ENCODE results near the gene SUFU. TPM values are rescaled to one million over a fixed set of nuclear protein-coding genes. Genes with fewer than 3 reads are reported as not detected.

SUFU gene
- total and polyA plus RNA-seq, 2 of the 13 experiments (the other 11 are each of a cell fraction or from before 2014, with no cell fraction given) = 2.9 to 5.5 TPM

DNA sequence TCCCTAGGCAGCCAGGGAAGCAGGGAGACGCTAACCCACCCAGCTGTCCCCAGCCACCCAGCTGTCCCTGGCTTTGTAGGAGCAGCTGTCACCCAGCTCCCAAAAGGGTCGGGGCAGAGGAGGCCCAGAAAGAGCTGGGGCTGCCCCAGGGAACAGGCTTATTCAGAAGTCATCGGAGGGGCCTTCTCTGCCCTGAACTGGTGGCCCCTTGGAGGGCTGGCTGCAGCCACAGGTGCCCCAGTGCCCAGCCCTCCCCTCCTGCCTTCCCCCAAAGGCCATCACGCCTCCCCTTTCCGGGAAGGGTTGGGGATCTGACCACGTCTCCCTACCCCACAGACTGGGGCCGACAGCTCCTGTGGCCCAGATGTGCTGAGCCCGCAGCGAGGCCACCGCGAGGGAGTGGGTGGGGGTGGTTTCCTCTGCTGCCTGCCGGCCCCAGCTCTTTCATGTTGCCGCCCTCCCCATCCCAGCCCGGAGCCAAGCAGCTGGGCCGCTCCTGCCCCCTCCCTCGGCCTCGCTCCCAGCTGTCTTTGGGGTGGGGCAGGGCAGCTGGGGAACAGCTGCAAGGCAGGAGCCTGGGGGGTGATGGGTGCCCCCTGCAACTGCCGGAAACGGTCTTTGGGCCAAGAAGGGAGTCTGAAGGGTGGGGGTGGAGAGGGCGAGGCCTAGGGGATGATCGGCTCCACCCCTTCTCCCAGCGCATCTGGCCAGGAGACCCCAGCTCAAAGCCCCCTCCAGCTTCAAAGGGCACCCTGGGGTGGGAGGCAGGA lies 157.3 kb downstream of the SUFU start (continued):
- TF ChIP-seq ZFY (CRISPR knock-in tag; IDR thresholded peaks at IDR 0.05) = peak; percentile 45
- TF ChIP-seq CEBPG (CRISPR knock-in tag; IDR thresholded peaks at IDR 0.05) = no peak
- TF ChIP-seq, protein P1, sequence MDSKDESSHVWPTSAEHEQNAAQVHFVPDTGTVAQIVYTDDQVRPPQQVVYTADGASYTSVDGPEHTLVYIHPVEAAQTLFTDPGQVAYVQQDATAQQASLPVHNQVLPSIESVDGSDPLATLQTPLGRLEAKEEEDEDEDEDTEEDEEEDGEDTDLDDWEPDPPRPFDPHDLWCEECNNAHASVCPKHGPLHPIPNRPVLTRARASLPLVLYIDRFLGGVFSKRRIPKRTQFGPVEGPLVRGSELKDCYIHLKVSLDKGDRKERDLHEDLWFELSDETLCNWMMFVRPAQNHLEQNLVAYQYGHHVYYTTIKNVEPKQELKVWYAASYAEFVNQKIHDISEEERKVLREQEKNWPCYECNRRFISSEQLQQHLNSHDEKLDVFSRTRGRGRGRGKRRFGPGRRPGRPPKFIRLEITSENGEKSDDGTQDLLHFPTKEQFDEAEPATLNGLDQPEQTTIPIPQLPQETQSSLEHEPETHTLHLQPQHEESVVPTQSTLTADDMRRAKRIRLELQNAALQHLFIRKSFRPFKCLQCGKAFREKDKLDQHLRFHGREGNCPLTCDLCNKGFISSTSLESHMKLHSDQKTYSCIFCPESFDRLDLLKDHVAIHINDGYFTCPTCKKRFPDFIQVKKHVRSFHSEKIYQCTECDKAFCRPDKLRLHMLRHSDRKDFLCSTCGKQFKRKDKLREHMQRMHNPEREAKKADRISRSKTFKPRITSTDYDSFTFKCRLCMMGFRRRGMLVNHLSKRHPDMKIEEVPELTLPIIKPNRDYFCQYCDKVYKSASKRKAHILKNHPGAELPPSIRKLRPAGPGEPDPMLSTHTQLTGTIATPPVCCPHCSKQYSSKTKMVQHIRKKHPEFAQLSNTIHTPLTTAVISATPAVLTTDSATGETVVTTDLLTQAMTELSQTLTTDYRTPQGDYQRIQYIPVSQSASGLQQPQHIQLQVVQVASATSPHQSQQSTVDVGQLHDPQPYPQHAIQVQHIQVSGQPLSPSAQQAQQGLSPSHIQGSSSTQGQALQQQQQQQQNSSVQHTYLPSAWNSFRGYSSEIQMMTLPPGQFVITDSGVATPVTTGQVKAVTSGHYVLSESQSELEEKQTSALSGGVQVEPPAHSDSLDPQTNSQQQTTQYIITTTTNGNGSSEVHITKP (CRISPR knock-in tag; IDR thresholded peaks at IDR 0.05; ENCODE audit: low read depth) = peak; percentile 61; the same call in 1 of the 2 replicates
- TF ChIP-seq, protein P2, sequence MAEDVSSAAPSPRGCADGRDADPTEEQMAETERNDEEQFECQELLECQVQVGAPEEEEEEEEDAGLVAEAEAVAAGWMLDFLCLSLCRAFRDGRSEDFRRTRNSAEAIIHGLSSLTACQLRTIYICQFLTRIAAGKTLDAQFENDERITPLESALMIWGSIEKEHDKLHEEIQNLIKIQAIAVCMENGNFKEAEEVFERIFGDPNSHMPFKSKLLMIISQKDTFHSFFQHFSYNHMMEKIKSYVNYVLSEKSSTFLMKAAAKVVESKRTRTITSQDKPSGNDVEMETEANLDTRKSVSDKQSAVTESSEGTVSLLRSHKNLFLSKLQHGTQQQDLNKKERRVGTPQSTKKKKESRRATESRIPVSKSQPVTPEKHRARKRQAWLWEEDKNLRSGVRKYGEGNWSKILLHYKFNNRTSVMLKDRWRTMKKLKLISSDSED (CRISPR knock-in tag; IDR thresholded peaks at IDR 0.05) = no peak
- TF ChIP-seq, protein P3, sequence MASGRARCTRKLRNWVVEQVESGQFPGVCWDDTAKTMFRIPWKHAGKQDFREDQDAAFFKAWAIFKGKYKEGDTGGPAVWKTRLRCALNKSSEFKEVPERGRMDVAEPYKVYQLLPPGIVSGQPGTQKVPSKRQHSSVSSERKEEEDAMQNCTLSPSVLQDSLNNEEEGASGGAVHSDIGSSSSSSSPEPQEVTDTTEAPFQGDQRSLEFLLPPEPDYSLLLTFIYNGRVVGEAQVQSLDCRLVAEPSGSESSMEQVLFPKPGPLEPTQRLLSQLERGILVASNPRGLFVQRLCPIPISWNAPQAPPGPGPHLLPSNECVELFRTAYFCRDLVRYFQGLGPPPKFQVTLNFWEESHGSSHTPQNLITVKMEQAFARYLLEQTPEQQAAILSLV (CRISPR knock-in tag; IDR thresholded peaks at IDR 0.05; ENCODE audit: borderline replicate concordance) = no peak
- TF ChIP-seq ZNF292 (CRISPR knock-in tag; IDR thresholded peaks at IDR 0.05; ENCODE audit: borderline replicate concordance, low read depth) = peak; percentile 85
- peak; percentile 55; the same call in 1 of the 2 replicates for TF ChIP-seq HNF4A (CRISPR knock-in tag; IDR thresholded peaks at IDR 0.05)
- TF ChIP-seq GFI1 (CRISPR knock-in tag; IDR thresholded peaks at IDR 0.05; ENCODE audit: borderline replicate concordance) = no peak; the same call in 1 of the 2 replicates
- no peak for TF ChIP-seq SATB2 (CRISPR knock-in tag; IDR thresholded peaks at IDR 0.05)
- no peak for TF ChIP-seq ZNF274 (CRISPR knock-in tag; IDR thresholded peaks at IDR 0.05)
- no peak for TF ChIP-seq ZMAT3 (CRISPR knock-in tag; conservative IDR thresholded peaks at IDR 0.05)
- TF ChIP-seq, protein P4, sequence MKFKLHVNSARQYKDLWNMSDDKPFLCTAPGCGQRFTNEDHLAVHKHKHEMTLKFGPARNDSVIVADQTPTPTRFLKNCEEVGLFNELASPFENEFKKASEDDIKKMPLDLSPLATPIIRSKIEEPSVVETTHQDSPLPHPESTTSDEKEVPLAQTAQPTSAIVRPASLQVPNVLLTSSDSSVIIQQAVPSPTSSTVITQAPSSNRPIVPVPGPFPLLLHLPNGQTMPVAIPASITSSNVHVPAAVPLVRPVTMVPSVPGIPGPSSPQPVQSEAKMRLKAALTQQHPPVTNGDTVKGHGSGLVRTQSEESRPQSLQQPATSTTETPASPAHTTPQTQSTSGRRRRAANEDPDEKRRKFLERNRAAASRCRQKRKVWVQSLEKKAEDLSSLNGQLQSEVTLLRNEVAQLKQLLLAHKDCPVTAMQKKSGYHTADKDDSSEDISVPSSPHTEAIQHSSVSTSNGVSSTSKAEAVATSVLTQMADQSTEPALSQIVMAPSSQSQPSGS (CRISPR knock-in tag; IDR thresholded peaks at IDR 0.05) = 0 out of 2 replicates have a peak, but pooled peaks have one; percentile 27
- no peak for TF ChIP-seq MYNN (CRISPR knock-in tag; IDR thresholded peaks at IDR 0.05; ENCODE audit: low read depth)
- TF ChIP-seq, protein P5, sequence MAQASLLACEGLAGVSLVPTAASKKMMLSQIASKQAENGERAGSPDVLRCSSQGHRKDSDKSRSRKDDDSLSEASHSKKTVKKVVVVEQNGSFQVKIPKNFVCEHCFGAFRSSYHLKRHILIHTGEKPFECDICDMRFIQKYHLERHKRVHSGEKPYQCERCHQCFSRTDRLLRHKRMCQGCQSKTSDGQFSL (CRISPR knock-in tag; IDR thresholded peaks at IDR 0.05) = peak; percentile 48; the same call in 1 of the 2 replicates
- 0 out of 2 replicates have a peak, but pooled peaks have one; percentile 27 for TF ChIP-seq ZKSCAN8 (CRISPR knock-in tag; IDR thresholded peaks at IDR 0.05; ENCODE audit: borderline replicate concordance)
- no peak for TF ChIP-seq ZNF3 (CRISPR knock-in tag; IDR thresholded peaks at IDR 0.05)
- no peak for TF ChIP-seq SOX13 (IDR thresholded peaks at IDR 0.05)
- TF ChIP-seq SOX13 (CRISPR knock-in tag; conservative IDR thresholded peaks at IDR 0.05 in 1 of 2, IDR thresholded peaks at IDR 0.05 in 1 of 2) = peak in 1 of 2 experiments; percentile 59; a peak in 1 of 4 replicates
- TF ChIP-seq ASH2L (IDR thresholded peaks at IDR 0.05; ENCODE audit: insufficient read length, low read depth, low read length) = peak; percentile 52
- no peak for TF ChIP-seq ZNF17 (CRISPR knock-in tag; IDR thresholded peaks at IDR 0.05)

Measured in HepG2 (cell line).